SK-MEL-5 (cell line): ENCODE results near the gene PNRC2. TPM values are rescaled to one million over a fixed set of nuclear protein-coding genes. Genes with fewer than 3 reads are reported as not detected.
"Not testable (repeated sequence)": the region's sequence is repeated elsewhere in the genome, so short reads cannot be mapped to it uniquely, and the experiment has no call there.

ENCODE experiments used
- DNase-seq: peaks from one replicate; pipeline ENCODE4 v3.0.0-alpha.2; 2016; ENCODE audit warnings: low read depth, low spot score
- in situ Hi-C: cut with HindIII; loops from 2 replicates; pipeline ENCODE4 v1.10.0; 2016; ENCODE audit warnings: low sequenced_read_pairs, high pct_unique_total_duplicates, low pct_unique_long_range_greater_than_20kb
- small RNA-seq, 2 experiments: library from RNA; depleted of rRNA; stranded (forward); fragments of <200 nt; gene quantifications; one replicate each; pipeline ENCODE3, GENCODE V24; 2014
- total RNA-seq: library from RNA; depleted of rRNA; stranded (reverse); fragments of >200 nt; shearing (Covaris generic); gene quantifications from 2 replicates; pipeline ENCODE4 v1.2.3, GENCODE V29; 2014; rRNA removed

The PNRC2 gene
- total RNA-seq, 1 experiment from 2014 or later: 60.9 TPM

DNA sequence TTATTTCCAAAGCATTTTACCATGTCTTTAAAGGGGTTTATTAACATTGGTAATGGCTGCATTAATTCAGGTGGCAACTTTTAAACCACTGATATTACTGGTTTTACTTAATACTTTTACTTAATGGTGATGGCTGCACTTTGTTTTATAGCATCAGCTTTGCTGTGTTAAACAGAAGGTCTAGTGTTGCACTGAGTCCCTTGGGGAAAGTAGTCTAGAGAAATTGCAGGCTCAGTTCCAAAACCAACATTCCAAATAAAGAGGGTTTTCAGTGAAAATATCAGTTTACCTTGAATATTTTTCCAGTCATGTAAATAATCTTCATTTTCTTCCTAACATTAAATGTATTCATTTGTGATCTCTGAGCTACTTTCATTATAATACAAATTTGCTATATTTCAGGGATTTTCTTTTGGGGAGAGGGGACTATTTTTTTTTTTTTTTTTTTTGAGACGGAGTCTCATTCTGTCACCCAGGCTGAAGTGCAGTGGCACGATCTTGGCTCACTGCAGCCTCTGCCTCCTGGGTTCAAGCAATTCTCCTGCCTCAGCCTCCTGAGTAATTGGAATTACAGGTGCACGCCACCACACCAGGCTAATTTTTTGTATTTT is 49.1 kb downstream of the PNRC2 start:
- peak; percentile 86 for DNase-seq
- in situ Hi-C loops: not testable (repeated sequence)

GRCh38 chr1:24009406-24009805 is 49.8 kb downstream of the PNRC2 start:
- peak; percentile 26 for DNase-seq

GRCh38 chr1:24010650-24011049 is 51.0 kb downstream of the PNRC2 start:
- in situ Hi-C loops: no loop called here
- no peak for DNase-seq

More at GRCh38 chr1:24009406-24009805, 49.8 kb downstream of the PNRC2 start:
- in situ Hi-C loops: no loop called here

- in situ Hi-C loops, DNase-seq: not testable (repeated sequence)
These were observed 53.2 kb downstream of the PNRC2 start for GRCh38 chr1:24012878-24013277.

Small RNAs within 50 kb of the gene (small RNA-seq; reads per million reads assigned to genes)
- gene MIR378F: 0 reads per million in 2 experiments

Other genes with a start within 250 kb of the PNRC2 start
- gene ELOA, start 216.4 kb upstream of the PNRC2 start, total RNA-seq: 48.0 and 53.4 TPM in 2 replicates
- gene PITHD1, start 181.4 kb upstream of the PNRC2 start, total RNA-seq: 36.1 and 36.5 TPM in 2 replicates
- gene LYPLA2, start 168.7 kb upstream of the PNRC2 start, total RNA-seq: 78.5 and 84.9 TPM in 2 replicates
- 82.3 and 82.4 TPM in 2 replicates for gene GALE, start 159.1 kb upstream of the PNRC2 start, total RNA-seq
- 54.7 and 59.7 TPM in 2 replicates for gene HMGCL, start 134.4 kb upstream of the PNRC2 start, total RNA-seq
- gene FUCA1, start 91.5 kb upstream of the PNRC2 start, total RNA-seq: 33.5 and 40.2 TPM in 2 replicates
- not detected in 2 replicates for gene CNR2, start 46.5 kb upstream of the PNRC2 start, total RNA-seq
- gene SRSF10, start 20.5 kb downstream of the PNRC2 start, total RNA-seq: 80.4 and 87.1 TPM in 2 replicates
- gene MYOM3, start 152.3 kb downstream of the PNRC2 start, total RNA-seq: not detected in 2 replicates
- gene IL22RA1, start 183.3 kb downstream of the PNRC2 start, total RNA-seq: 0.37 and 0.77 TPM in 2 replicates
- not detected in 2 replicates for gene IFNLR1, start 227.5 kb downstream of the PNRC2 start, total RNA-seq